ENCODE data around the gene SLC2A3. TPM values are rescaled to one million over a fixed set of nuclear protein-coding genes. Genes with fewer than 3 reads are reported as not detected.
"Not testable (repeated sequence)": the region's sequence is repeated elsewhere in the genome, so short reads cannot be mapped to it uniquely, and the experiment has no call there.

SLC2A3 gene
- total and polyA plus RNA-seq, 9 of the 15 experiments (the other 6 are each of a cell fraction or from before 2014, with no cell fraction given): 67.3 to 491 (median 104) TPM

DNA sequence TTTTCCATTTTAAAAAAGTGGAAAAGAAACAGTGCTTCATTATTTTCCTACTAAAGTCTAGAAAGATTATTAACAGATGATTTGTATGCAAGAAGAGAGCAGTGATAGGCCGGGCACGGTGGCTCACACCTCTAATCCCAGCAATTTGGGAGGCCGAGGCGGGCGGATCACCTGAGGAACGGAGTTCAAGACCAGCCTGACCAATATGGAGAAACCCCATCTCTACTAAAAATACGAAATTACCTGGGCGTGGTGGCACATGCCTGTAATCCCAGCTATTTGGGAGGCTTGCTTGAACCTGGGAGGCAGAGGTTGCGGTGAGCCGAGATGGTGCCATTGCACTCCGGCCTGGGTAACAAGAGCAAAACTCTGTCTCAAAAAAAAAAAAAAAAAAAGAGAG lies 47.0 kb upstream of the SLC2A3 start:
- POLR2A ChIA-PET; H3K9me1 ChIP-seq (ENCODE audit: control insufficient read depth, insufficient read depth, low read length); H2AFZ ChIP-seq (ENCODE audit: low read depth, low read length); H3K4me2 ChIP-seq (ENCODE audit: insufficient read depth, low read length); BruUV-seq (replicated peaks); H3K9me3 ChIP-seq (replicated peaks; ENCODE audit: control insufficient read depth, insufficient read depth, low read depth, low read length); in situ Hi-C loops (cut with MboI); H3K4me3 ChIP-seq; H3K27ac ChIP-seq (ENCODE audit: extremely low read depth, low read depth, low read length); intact Hi-C loops (cut with micrococcal nuclease); CTCF ChIA-PET (ENCODE audit: low intra/inter-chr PET ratio); H3K27me3 ChIP-seq (ENCODE audit: control insufficient read depth in 2 of 2, insufficient read depth in 2 of 2, low read length in 2 of 2); ATAC-seq; H3K4me1 ChIP-seq (replicated peaks in 1 of 2; ENCODE audit: control insufficient read depth in 2 of 2, insufficient read depth in 2 of 2, low read length in 2 of 2); DNase-seq (ENCODE audit: extremely low read depth in 1 of 4, low spot score in 3 of 4); H3K9ac ChIP-seq (ENCODE audit: insufficient read depth in 1 of 2, low read depth in 2 of 2, low read length in 2 of 2); H4K20me1 ChIP-seq (replicated peaks; ENCODE audit: control insufficient read depth, insufficient read depth, low read length); H3K79me2 ChIP-seq (ENCODE audit: control insufficient read depth, insufficient read depth, low read length); FAIRE-seq; H3K36me3 ChIP-seq (ENCODE audit: control insufficient read depth, insufficient read depth, low read length): not testable (repeated sequence)
- WGBS (ENCODE audit: insufficient coverage, low coverage, missing lambda C conversion rate): 66% methylated on average over 8 of the region's 11 CpGs

DNA sequence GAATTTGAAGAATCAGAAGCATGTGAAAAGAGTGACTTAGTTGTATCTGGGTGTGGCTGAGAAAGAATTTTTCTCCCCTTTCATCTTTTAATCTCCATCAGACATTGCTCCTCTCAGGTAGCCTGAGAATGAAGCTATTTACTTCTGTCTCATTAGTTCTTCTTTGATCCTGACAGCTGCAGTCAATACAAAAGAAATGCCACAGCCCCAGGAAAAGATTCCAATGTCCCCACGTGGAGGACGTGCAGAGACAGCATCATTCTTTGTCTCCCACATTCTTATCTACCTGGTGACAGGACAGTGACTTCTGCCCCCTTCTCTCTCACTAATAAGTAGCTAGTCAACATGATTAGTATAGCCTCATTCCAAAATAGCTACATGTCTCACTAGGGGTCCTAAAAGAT lies 46.3 kb upstream of the SLC2A3 start:
- FAIRE-seq; H3K9me1 ChIP-seq (ENCODE audit: control insufficient read depth, insufficient read depth, low read length); H3K4me2 ChIP-seq (ENCODE audit: insufficient read depth, low read length); H3K9ac ChIP-seq (ENCODE audit: insufficient read depth in 1 of 2, low read depth in 2 of 2, low read length in 2 of 2); H3K4me3 ChIP-seq; H3K4me1 ChIP-seq (replicated peaks in 1 of 2; ENCODE audit: control insufficient read depth in 2 of 2, insufficient read depth in 2 of 2, low read length in 2 of 2); H3K9me3 ChIP-seq (replicated peaks; ENCODE audit: control insufficient read depth, insufficient read depth, low read depth, low read length); BruUV-seq (replicated peaks); H2AFZ ChIP-seq (ENCODE audit: low read depth, low read length); DNase-seq (ENCODE audit: extremely low read depth in 1 of 4, low spot score in 3 of 4); POLR2A ChIA-PET; H3K36me3 ChIP-seq (ENCODE audit: control insufficient read depth, insufficient read depth, low read length); H3K27ac ChIP-seq (ENCODE audit: extremely low read depth, low read depth, low read length); H3K27me3 ChIP-seq (ENCODE audit: control insufficient read depth in 2 of 2, insufficient read depth in 2 of 2, low read length in 2 of 2); ATAC-seq; in situ Hi-C loops (cut with MboI); H4K20me1 ChIP-seq (replicated peaks; ENCODE audit: control insufficient read depth, insufficient read depth, low read length); CTCF ChIA-PET (ENCODE audit: low intra/inter-chr PET ratio); intact Hi-C loops (cut with micrococcal nuclease); H3K79me2 ChIP-seq (ENCODE audit: control insufficient read depth, insufficient read depth, low read length): not testable (repeated sequence)
- no CpG with 5 or more reads among the region's 2 CpGs for WGBS (ENCODE audit: insufficient coverage, low coverage, missing lambda C conversion rate)

Measured in K562 (cell line).